ENCODE data around the gene KAT8.
A peak's percentile ranks its signal among the peaks of the same experiment; 100 is the strongest.

KAT8 gene

DNA sequence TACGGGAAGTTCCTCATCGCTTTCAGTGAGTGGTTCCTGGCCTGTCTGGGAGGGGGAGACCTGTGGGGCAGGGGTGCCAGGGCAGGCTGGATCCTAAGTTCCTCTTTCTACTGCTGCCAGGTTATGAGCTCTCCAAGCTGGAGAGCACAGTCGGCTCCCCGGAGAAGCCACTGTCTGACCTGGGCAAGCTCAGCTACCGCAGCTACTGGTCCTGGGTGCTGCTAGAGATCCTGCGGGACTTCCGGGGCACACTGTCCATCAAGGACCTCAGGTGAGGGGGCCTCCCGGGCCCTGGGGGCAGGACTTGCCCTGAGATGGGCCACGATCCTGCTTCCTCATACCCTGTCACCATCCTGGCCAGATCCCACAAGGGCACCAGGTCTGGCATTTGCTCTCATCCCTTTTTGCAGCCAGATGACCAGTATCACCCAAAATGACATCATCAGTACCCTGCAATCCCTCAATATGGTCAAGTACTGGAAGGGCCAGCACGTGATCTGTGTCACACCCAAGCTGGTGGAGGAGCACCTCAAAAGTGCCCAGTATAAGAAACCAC is 12.9 kb downstream of the KAT8 start:
- Histone ChIP-seq H3K27ac (ENCODE audit: low read depth, low read length) (no peak overlapping the region), H3K4me1 (ENCODE audit: control insufficient read depth in 5 of 5, insufficient read depth in 5 of 5, low read length in 5 of 5) (peaks cover 0 to 44% (median 19%) of the 10 kb centered on the region in 5 donors), H3K9ac (ENCODE audit: low read length in 5 of 5) (peak overlapping the region in 1 of 5 donors; percentile 36), H3K27me3 (ENCODE audit: control insufficient read depth in 5 of 5, insufficient read depth in 4 of 5, low read length in 5 of 5) (peaks cover 0 to 10% (median 6%) of the 10 kb centered on the region in 5 donors), H3K36me3 (ENCODE audit: control insufficient read depth in 5 of 5, insufficient read depth in 5 of 5, low read length in 5 of 5) (peaks cover 0 to 68% (median 60%) of the 10 kb centered on the region in 5 donors), H3K4me3 (ENCODE audit: low read depth in 1 of 5, low read length in 5 of 5) (no peak overlapping the region), H3K9me3 (ENCODE audit: control insufficient read depth in 5 of 5, low read length in 5 of 5) (no peaks in the 10 kb centered on the region)

DNA sequence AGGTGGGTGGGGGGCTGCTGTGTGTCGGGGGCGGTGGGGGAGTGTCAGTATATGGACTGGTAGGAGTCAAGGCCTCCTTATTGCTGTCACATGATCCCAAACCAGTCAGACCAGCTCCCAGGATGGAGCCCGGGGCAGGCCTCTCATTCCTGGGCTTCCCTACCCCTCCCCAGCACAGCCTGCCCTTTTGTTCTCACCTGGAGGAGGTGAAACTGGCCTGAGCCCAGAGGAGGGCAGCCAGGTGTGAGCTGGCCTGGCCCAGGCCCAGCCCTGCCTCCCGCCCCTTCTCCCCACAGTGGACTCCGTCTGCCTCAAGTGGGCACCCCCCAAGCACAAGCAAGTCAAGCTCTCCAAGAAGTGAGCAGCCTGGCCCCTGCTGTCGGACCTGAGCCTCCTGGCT is 13.4 kb downstream of the KAT8 start:
- H3K4me1 ChIP-seq (ENCODE audit: control insufficient read depth in 5 of 5, insufficient read depth in 5 of 5, low read length in 5 of 5), result peaks cover 0 to 44% (median 19%) of the 10 kb centered on the region in 5 donors
- no peak overlapping the region for H3K27ac ChIP-seq (ENCODE audit: low read depth, low read length)
- peaks cover 0 to 12% (median 9%) of the 10 kb centered on the region in 5 donors for H3K27me3 ChIP-seq (ENCODE audit: control insufficient read depth in 5 of 5, insufficient read depth in 4 of 5, low read length in 5 of 5)
- peaks cover 0 to 67% (median 60%) of the 10 kb centered on the region in 5 donors for H3K36me3 ChIP-seq (ENCODE audit: control insufficient read depth in 5 of 5, insufficient read depth in 5 of 5, low read length in 5 of 5)
- no peaks in the 10 kb centered on the region for H3K9me3 ChIP-seq (ENCODE audit: control insufficient read depth in 5 of 5, low read length in 5 of 5)
- H3K4me3 ChIP-seq (ENCODE audit: low read depth in 1 of 5, low read length in 5 of 5), result no peak overlapping the region
- no peak overlapping the region for H3K9ac ChIP-seq (ENCODE audit: low read length in 5 of 5)

DNA sequence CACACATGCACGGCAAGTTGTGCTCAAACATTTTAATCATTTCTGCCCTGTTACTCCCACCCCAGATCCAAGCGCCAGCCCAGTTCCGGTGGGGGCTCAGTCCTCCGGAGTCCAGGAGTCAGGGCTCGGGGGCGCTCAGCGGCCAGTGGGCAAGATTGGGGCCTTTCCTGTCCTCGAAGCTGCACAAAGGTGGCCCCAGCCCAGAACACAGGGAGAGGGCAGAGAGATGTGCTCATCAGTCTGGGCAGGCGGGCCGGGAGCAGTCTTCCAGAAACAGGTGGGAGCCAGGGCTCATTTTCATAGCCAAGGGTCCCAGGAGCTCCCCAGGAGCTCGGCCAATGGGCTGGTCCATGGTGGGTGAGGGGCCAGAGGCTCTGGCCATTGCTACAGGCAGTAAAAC is 14.0 kb downstream of the KAT8 start:
- Histone ChIP-seq H3K36me3 (ENCODE audit: control insufficient read depth in 5 of 5, insufficient read depth in 5 of 5, low read length in 5 of 5) (peaks cover 0 to 65% (median 60%) of the 10 kb centered on the region in 5 donors), H3K9ac (ENCODE audit: low read length in 5 of 5) (no peak overlapping the region), H3K4me1 (ENCODE audit: control insufficient read depth in 5 of 5, insufficient read depth in 5 of 5, low read length in 5 of 5) (peaks cover 0 to 44% (median 19%) of the 10 kb centered on the region in 5 donors), H3K27me3 (ENCODE audit: control insufficient read depth in 5 of 5, insufficient read depth in 4 of 5, low read length in 5 of 5) (peaks cover 0 to 12% (median 9%) of the 10 kb centered on the region in 5 donors), H3K9me3 (ENCODE audit: control insufficient read depth in 5 of 5, low read length in 5 of 5) (no peaks in the 10 kb centered on the region), H3K4me3 (ENCODE audit: low read depth in 1 of 5, low read length in 5 of 5) (no peak overlapping the region), H3K27ac (ENCODE audit: low read depth, low read length) (no peak overlapping the region)

DNA sequence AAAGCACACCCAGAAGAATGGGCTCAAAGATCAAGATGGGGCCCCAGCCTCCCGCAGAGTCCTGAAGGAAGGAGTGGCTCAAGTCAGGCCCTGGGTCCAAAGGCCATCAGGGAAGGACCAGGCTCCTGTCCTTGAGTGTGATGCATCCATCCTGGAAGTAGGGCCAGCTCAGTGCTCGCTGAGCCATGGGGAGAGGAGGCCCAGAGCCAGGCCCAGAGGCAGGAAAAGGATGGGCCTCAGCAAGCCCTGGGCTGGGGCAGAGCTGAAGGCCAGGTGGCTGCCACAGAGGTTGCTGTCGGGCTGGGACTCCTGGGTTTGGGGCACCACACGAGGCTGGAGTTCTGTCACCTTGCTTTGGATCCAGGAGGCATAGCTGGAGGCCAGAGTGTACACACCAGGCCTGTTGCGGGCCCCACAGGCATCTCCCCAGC is 14.4 kb downstream of the KAT8 start:
- Histone ChIP-seq H3K36me3 (ENCODE audit: control insufficient read depth in 5 of 5, insufficient read depth in 5 of 5, low read length in 5 of 5) (peaks cover 0 to 64% (median 58%) of the 10 kb centered on the region in 5 donors), H3K9ac (ENCODE audit: low read length in 5 of 5) (no peak overlapping the region), H3K27me3 (ENCODE audit: control insufficient read depth in 5 of 5, insufficient read depth in 4 of 5, low read length in 5 of 5) (peaks cover 0 to 12% (median 9%) of the 10 kb centered on the region in 5 donors), H3K27ac (ENCODE audit: low read depth, low read length) (no peak overlapping the region), H3K4me3 (ENCODE audit: low read depth in 1 of 5, low read length in 5 of 5) (no peak overlapping the region), H3K4me1 (ENCODE audit: control insufficient read depth in 5 of 5, insufficient read depth in 5 of 5, low read length in 5 of 5) (peaks cover 0 to 44% (median 19%) of the 10 kb centered on the region in 5 donors), H3K9me3 (ENCODE audit: control insufficient read depth in 5 of 5, low read length in 5 of 5) (no peaks in the 10 kb centered on the region)

DNA sequence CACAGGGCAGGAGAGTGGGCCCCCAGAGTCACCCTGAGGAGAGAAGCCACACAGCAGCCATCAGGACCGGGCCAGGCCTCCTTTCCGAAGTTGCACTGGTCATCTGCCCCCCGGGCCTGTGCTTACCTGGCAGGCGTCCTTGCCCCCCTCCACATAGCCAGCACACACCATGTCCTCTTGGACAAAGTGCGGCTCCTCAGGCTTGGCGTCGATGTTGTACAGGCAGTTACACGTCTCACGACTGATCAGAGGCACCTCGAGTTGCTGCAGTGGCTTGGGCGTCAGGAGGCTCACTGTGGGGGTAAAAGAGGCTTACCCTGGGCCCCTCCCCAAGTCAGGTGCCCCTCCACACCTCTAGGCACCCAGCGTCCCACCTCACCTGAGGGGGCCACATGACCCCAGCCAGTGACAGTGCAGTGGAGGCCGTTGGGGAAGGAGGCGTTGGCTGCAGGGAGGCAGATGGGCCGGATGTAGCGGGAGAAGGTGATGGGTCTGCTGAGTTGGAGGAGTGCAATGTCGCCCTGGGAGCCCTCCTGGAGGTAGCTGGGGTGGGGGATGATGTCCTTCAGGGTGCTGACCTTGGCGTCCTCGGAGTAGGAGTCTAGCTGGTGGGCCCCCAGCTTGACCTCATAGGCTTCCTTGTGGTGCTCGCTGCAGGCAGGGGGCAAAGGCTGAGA is 15.0 kb downstream of the KAT8 start:
- Histone ChIP-seq H3K4me1 (ENCODE audit: control insufficient read depth in 5 of 5, insufficient read depth in 5 of 5, low read length in 5 of 5) (peaks cover 0 to 44% (median 19%) of the 10 kb centered on the region in 5 donors), H3K27ac (ENCODE audit: low read depth, low read length) (no peak overlapping the region), H3K36me3 (ENCODE audit: control insufficient read depth in 5 of 5, insufficient read depth in 5 of 5, low read length in 5 of 5) (peaks cover 0 to 58% (median 52%) of the 10 kb centered on the region in 5 donors)

DNA sequence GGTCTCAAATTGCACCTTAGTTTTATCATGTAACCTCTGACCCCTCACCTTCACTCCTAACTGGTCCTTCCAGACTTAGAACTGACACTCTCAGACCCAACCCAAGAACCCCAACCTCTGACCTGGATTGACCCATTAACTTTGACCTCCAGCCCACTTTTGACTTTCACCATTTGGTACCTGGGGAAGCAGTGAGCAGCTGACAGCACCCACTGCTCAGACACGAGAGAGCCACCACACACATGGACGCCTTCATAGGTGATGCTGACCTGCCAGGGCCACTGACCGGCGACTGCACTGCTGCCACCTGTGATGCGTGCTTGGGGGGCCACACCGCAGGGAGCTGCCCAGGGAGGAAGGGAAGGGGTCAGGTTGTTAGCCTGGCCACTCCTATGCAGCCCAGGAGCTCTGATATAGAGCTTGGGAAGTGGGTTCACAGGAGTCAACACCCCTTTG is 15.6 kb downstream of the KAT8 start:
- Histone ChIP-seq H3K27ac (ENCODE audit: low read depth, low read length) (no peak overlapping the region), H3K9me3 (ENCODE audit: control insufficient read depth in 5 of 5, low read length in 5 of 5) (no peaks in the 10 kb centered on the region), H3K27me3 (ENCODE audit: control insufficient read depth in 5 of 5, insufficient read depth in 4 of 5, low read length in 5 of 5) (peaks cover 0 to 12% (median 9%) of the 10 kb centered on the region in 5 donors), H3K4me1 (ENCODE audit: control insufficient read depth in 5 of 5, insufficient read depth in 5 of 5, low read length in 5 of 5) (peaks cover 0 to 38% (median 15%) of the 10 kb centered on the region in 5 donors), H3K9ac (ENCODE audit: low read length in 5 of 5) (no peak overlapping the region), H3K36me3 (ENCODE audit: control insufficient read depth in 5 of 5, insufficient read depth in 5 of 5, low read length in 5 of 5) (peaks cover 0 to 52% (median 46%) of the 10 kb centered on the region in 5 donors), H3K4me3 (ENCODE audit: low read depth in 1 of 5, low read length in 5 of 5) (no peak overlapping the region)

More for the DNA sequence above, 15.0 kb downstream of the KAT8 start:
- Histone ChIP-seq H3K27me3 (ENCODE audit: control insufficient read depth in 5 of 5, insufficient read depth in 4 of 5, low read length in 5 of 5) (peaks cover 0 to 12% (median 9%) of the 10 kb centered on the region in 5 donors), H3K4me3 (ENCODE audit: low read depth in 1 of 5, low read length in 5 of 5) (no peak overlapping the region), H3K9ac (ENCODE audit: low read length in 5 of 5) (no peak overlapping the region), H3K9me3 (ENCODE audit: control insufficient read depth in 5 of 5, low read length in 5 of 5) (no peaks in the 10 kb centered on the region)

DNA sequence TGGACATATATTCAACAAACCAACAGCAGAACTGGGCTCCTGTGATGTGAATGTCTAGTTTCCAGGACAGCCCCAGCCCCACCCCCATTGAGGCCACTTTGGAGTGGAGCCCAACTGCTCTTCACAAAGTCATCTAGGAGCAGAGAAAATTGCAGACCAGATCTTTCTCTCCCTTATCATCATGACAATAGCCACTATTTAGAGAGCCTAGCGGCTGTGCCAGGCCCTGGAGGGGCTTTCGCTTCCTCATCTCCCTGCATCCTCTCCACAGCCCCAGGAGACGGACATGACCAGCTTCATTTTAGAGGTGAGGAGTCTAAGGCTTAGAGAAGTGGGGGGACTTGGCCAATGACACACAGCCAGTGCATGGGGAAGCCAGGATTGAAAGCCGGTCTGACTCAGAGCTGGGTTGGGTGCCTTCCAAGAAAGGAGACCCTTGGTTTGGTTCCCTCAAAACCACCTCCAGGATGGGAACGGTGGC is 16.7 kb downstream of the KAT8 start:
- peaks cover 0 to 37% (median 20%) of the 10 kb centered on the region in 5 donors for H3K4me1 ChIP-seq (ENCODE audit: control insufficient read depth in 5 of 5, insufficient read depth in 5 of 5, low read length in 5 of 5)
- H3K27ac ChIP-seq (ENCODE audit: low read depth, low read length), result no peak overlapping the region

DNA sequence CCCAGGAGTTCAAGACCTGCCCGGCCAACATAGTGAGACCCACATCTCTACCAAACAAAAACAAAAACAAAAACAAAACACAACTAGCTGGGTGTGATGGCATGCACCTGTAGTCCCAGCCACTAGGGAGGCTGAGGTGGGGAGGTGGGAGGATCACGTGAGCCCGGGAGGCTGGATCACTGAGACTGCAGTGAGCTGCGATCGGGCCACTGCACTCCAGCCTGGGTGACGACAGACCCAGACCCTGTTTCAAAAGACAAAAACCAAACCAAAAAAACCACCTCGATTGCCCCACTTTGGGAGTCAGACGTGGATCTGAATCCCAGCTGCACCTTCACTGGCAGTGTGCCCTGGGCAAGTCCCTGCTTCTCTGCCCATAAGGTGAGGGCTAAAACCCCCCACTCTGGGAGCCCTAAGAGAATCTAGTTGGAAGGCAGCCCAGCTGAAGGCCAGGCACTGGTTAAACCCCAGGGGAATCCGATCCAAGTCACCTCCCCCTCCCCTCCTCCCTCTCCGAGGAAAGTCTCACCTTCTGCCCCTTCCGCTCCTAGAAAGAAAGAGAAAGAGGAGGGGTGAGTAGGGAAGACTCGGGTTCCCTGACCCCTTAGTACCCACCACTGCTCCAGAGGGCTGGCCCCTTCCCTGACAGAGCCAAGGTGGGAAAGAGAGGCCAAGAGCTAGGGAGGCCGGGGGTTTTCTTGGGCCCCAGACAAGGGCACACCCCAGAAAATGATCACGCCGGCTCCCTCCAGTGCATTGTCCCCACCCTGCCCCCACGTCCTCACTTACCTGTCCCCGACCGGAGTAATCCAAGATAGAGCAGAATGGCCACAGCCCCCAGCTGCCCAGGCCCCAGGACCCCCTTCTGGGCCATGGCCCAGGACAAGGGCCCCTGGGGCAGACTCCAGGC is 17.4 kb downstream of the KAT8 start:
- Histone ChIP-seq H3K9ac (ENCODE audit: low read length in 5 of 5) (peak overlapping the region in 1 of 5 donors; percentile 4), H3K27ac (ENCODE audit: low read depth, low read length) (no peak overlapping the region), H3K4me3 (ENCODE audit: low read depth in 1 of 5, low read length in 5 of 5) (no peak overlapping the region), H3K27me3 (ENCODE audit: control insufficient read depth in 5 of 5, insufficient read depth in 4 of 5, low read length in 5 of 5) (peaks cover 0 to 12% (median 9%) of the 10 kb centered on the region in 5 donors), H3K4me1 (ENCODE audit: control insufficient read depth in 5 of 5, insufficient read depth in 5 of 5, low read length in 5 of 5) (peaks cover 0 to 31% (median 19%) of the 10 kb centered on the region in 5 donors), H3K36me3 (ENCODE audit: control insufficient read depth in 5 of 5, insufficient read depth in 5 of 5, low read length in 5 of 5) (peaks cover 0 to 34% (median 28%) of the 10 kb centered on the region in 5 donors), H3K9me3 (ENCODE audit: control insufficient read depth in 5 of 5, low read length in 5 of 5) (no peaks in the 10 kb centered on the region)

More for the DNA sequence above, 16.7 kb downstream of the KAT8 start:
- H3K9me3 ChIP-seq (ENCODE audit: control insufficient read depth in 5 of 5, low read length in 5 of 5), result no peaks in the 10 kb centered on the region
- peaks cover 0 to 12% (median 9%) of the 10 kb centered on the region in 5 donors for H3K27me3 ChIP-seq (ENCODE audit: control insufficient read depth in 5 of 5, insufficient read depth in 4 of 5, low read length in 5 of 5)
- no peak overlapping the region for H3K4me3 ChIP-seq (ENCODE audit: low read depth in 1 of 5, low read length in 5 of 5)
- H3K36me3 ChIP-seq (ENCODE audit: control insufficient read depth in 5 of 5, insufficient read depth in 5 of 5, low read length in 5 of 5), result peaks cover 0 to 41% (median 35%) of the 10 kb centered on the region in 5 donors
- no peak overlapping the region for H3K9ac ChIP-seq (ENCODE audit: low read length in 5 of 5)

DNA sequence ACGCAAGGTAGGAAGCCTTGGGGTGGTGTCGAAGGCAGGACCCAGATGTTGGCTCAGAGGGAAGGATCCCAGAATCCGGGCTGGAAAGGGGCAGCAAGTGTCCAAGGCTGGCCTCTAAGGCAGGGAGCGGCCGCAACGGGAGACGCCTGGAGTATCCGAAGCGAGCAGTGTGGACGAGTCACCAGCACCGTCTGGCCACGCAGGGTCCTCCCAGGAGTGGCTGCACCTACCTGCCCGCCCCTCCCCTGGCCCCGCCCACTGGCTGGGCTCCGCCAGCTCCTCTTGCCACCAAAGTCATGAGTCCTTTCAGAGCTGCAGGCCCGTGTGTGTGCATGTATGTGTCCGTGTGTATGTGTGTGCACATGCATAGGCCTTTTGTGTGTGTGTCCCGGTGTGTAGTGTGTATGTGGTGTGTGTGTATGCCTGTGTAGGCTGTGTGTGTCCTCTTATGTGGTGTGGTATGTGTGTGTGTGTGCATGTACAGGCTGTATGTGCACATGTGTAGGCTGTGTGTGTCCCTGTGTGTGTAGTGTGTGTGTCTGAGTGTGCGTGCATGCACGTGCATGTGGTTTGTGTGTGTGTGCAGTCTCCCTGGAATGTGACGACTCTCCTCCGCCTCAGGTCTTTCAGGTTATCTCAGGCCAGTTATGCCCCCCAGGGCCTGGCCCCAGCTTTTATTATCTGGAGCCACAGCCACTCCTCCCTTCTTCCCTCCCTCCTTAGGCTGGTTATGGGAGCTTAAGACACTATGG is 18.2 kb downstream of the KAT8 start, which contains the start of gene PRSS8:
PRSS8 (minus strand) TSS at position 193 of the 752 bp plus-strand sequence. CDS start 229 bp downstream, outside the sequence.
- peaks cover 0 to 23% (median 15%) of the 10 kb centered on the region in 5 donors for H3K4me1 ChIP-seq (ENCODE audit: control insufficient read depth in 5 of 5, insufficient read depth in 5 of 5, low read length in 5 of 5)
- peak within 1 kb of the TSS in 1 of 5 donors; percentile 4 for H3K9ac ChIP-seq (ENCODE audit: low read length in 5 of 5)

More for the DNA sequence above, 18.2 kb downstream of the KAT8 start, which contains the start of gene PRSS8:
- H3K9me3 ChIP-seq (ENCODE audit: control insufficient read depth in 5 of 5, low read length in 5 of 5), result no peaks in the 10 kb centered on the region
- H3K4me3 ChIP-seq (ENCODE audit: low read depth in 1 of 5, low read length in 5 of 5), result no peak within 1 kb of the TSS
- no peak within 1 kb of the TSS for H3K27ac ChIP-seq (ENCODE audit: low read depth, low read length)
- peaks cover 0 to 27% (median 21%) of the 10 kb centered on the region in 5 donors for H3K36me3 ChIP-seq (ENCODE audit: control insufficient read depth in 5 of 5, insufficient read depth in 5 of 5, low read length in 5 of 5)
- peaks cover 0 to 12% (median 9%) of the 10 kb centered on the region in 5 donors for H3K27me3 ChIP-seq (ENCODE audit: control insufficient read depth in 5 of 5, insufficient read depth in 4 of 5, low read length in 5 of 5)
